ENCODE data around the gene FREM1. TPM values are rescaled to one million over a fixed set of nuclear protein-coding genes. Genes with fewer than 3 reads are reported as not detected.

Gene FREM1
- total and polyA plus RNA-seq, 5 donors = 3.8 to 8.7 (median 5.3) TPM

DNA sequence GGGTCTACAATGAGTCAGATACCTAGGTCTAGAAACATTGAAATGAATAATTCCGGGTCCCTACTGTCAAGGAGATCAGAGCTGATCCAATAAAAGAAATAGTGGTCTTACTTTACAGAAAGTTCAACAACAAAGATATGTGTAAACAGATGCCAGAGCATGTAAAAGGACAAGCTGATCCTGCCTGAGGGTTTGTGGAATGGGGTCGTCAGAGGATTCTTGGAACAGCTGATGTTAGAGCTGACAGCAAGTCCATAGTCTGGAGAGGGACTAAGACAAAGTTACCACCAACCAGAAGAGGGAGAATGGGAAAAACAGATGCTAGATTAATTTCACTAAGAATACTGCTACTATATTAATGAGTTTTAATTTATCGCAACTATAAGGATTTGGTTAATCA lies 71.5 kb downstream of the FREM1 start:
- Histone ChIP-seq H3K27ac (ENCODE audit: low read length) (no peak overlapping the region), H3K27me3 (ENCODE audit: control insufficient read depth, insufficient read depth) (no peaks in the 10 kb centered on the region), H3K4me1 (ENCODE audit: control insufficient read depth, insufficient read depth, low read length) (no peaks in the 10 kb centered on the region), H3K9me3 (ENCODE audit: control insufficient read depth, low read length) (no peaks in the 10 kb centered on the region), H3K4me3 (ENCODE audit: low read length) (no peak overlapping the region)
- ATAC-seq (no peak), DNase-seq (no peak)
- WGBS = 73% methylated on average over 3 of the region's 3 CpGs
- intact Hi-C loops (cut with DNase I) = no loop called here

DNA sequence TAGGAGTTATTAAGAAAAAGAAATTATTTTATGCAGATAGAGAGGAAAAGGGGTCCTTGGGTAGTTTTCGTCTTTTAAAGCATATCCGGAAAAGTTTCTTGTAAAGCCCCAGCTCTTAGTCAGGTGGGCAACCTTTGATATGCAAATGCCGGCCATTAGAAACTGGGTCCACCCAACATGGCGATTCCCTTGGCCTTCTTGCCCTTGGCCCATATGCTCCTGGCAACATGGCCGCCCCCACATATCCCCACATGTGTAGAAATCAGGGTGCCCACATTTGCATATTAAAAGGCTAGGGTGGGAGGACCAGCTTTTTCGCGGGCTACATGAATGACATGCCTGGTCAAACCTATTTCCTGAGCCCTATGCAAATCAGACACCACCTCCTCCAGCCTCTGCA lies 73.3 kb downstream of the FREM1 start:
- Histone ChIP-seq H3K27me3 (ENCODE audit: control insufficient read depth, insufficient read depth) (no peaks in the 10 kb centered on the region), H3K27ac (ENCODE audit: low read length) (no peak overlapping the region), H3K9me3 (ENCODE audit: control insufficient read depth, low read length) (no peaks in the 10 kb centered on the region), H3K4me1 (ENCODE audit: control insufficient read depth, insufficient read depth, low read length) (no peaks in the 10 kb centered on the region), H3K4me3 (ENCODE audit: low read length) (no peak overlapping the region)
- intact Hi-C loops (cut with DNase I) = no loop called here
- no peak for DNase-seq
- no peak for ATAC-seq
- 96% methylated on average over 7 of the region's 7 CpGs for WGBS

DNA sequence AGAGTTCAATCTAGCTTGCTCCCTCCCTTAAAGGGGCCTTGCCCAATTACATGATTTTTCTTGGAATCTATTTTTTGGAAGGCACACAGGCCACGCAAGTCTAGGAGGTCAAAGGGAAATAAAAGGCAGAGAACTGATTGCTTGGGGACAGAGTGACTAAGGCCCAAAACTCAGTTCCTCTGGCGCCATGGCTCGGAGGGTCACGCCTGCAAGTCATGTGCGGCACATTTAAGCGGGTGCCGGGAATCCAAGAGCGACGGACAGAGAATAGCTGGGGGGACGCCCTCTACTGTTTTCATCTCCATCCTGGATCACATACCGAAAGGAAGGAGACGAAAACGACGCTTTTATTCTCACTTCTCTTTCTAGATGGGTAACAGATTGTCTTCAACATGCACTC lies 78.6 kb downstream of the FREM1 start:
- no peak for ATAC-seq
- DNase-seq = no peak
- H3K4me3 ChIP-seq (ENCODE audit: low read length) = no peak overlapping the region
- no peaks in the 10 kb centered on the region for H3K9me3 ChIP-seq (ENCODE audit: control insufficient read depth, low read length)
- no peaks in the 10 kb centered on the region for H3K27me3 ChIP-seq (ENCODE audit: control insufficient read depth, insufficient read depth)
- WGBS = 94% methylated on average over 14 of the region's 14 CpGs
- no peaks in the 10 kb centered on the region for H3K4me1 ChIP-seq (ENCODE audit: control insufficient read depth, insufficient read depth, low read length)
- H3K27ac ChIP-seq (ENCODE audit: low read length) = no peak overlapping the region
- intact Hi-C loops (cut with DNase I) = no loop called here

GRCh38 chr9:14831074-14831473 lies 79.2 kb downstream of the FREM1 start:
- WGBS = 86% methylated on average over 6 of the region's 6 CpGs
- Histone ChIP-seq H3K4me1 (ENCODE audit: control insufficient read depth, insufficient read depth, low read length) (no peaks in the 10 kb centered on the region), H3K4me3 (ENCODE audit: low read length) (no peak overlapping the region), H3K27ac (ENCODE audit: low read length) (no peak overlapping the region), H3K9me3 (ENCODE audit: control insufficient read depth, low read length) (no peaks in the 10 kb centered on the region), H3K27me3 (ENCODE audit: control insufficient read depth, insufficient read depth) (no peaks in the 10 kb centered on the region)
- intact Hi-C loops (cut with DNase I) = no loop called here
- ATAC-seq = no peak
- no peak for DNase-seq

DNA sequence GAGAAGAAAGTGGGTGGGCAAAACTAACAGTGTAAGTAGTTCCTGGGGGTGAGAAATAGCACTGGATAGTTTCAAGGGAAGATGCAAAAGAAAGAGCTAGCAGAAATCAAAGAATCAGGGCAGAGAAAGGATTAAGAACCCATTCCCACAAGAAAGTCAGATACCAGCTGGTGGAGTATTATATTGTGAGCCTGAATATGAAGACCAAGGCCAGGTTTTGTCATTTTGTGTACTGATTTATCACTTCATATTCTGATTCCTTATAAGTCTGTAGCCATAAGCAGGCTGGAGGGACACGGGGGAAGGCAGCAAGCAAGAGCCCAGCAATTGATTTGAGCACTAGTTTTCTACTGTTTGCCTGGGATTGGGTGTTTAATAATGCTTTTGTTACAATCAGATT lies 80.2 kb downstream of the FREM1 start:
- 79% methylated on average over 1 of the region's 1 CpG for WGBS
- Histone ChIP-seq H3K4me1 (ENCODE audit: control insufficient read depth, insufficient read depth, low read length) (no peaks in the 10 kb centered on the region), H3K4me3 (ENCODE audit: low read length) (no peak overlapping the region), H3K27ac (ENCODE audit: low read length) (no peak overlapping the region), H3K27me3 (ENCODE audit: control insufficient read depth, insufficient read depth) (no peaks in the 10 kb centered on the region), H3K9me3 (ENCODE audit: control insufficient read depth, low read length) (no peaks in the 10 kb centered on the region)
- intact Hi-C loops (cut with DNase I) = no loop called here
- no peak for ATAC-seq
- DNase-seq = no peak

- ATAC-seq = no peak
- intact Hi-C loops (cut with DNase I) = no loop called here
Observed at GRCh38 chr9:14829204-14829603, 81.0 kb downstream of the FREM1 start.

GRCh38 chr9:14827805-14828204 lies 82.4 kb downstream of the FREM1 start:
- intact Hi-C loops (cut with DNase I) = no loop called here
- ATAC-seq = no peak

More at GRCh38 chr9:14829204-14829603, 81.0 kb downstream of the FREM1 start:
- H3K27me3 ChIP-seq (ENCODE audit: control insufficient read depth, insufficient read depth) = no peaks in the 10 kb centered on the region
- H3K4me3 ChIP-seq (ENCODE audit: low read length) = no peak overlapping the region
- DNase-seq = no peak
- H3K9me3 ChIP-seq (ENCODE audit: control insufficient read depth, low read length) = no peaks in the 10 kb centered on the region
- H3K4me1 ChIP-seq (ENCODE audit: control insufficient read depth, insufficient read depth, low read length) = no peaks in the 10 kb centered on the region
- H3K27ac ChIP-seq (ENCODE audit: low read length) = no peak overlapping the region

GRCh38 chr9:14824481-14824880 lies 85.7 kb downstream of the FREM1 start:
- DNase-seq = no peak
- WGBS = 88% methylated on average over 1 of the region's 1 CpG
- intact Hi-C loops (cut with DNase I) = no loop called here
- no peaks in the 10 kb centered on the region for H3K9me3 ChIP-seq (ENCODE audit: control insufficient read depth, low read length)
- H3K4me1 ChIP-seq (ENCODE audit: control insufficient read depth, insufficient read depth, low read length) = no peaks in the 10 kb centered on the region
- no peaks in the 10 kb centered on the region for H3K27me3 ChIP-seq (ENCODE audit: control insufficient read depth, insufficient read depth)
- H3K27ac ChIP-seq (ENCODE audit: low read length) = no peak overlapping the region
- no peak for ATAC-seq
- no peak overlapping the region for H3K4me3 ChIP-seq (ENCODE audit: low read length)

More at GRCh38 chr9:14827805-14828204, 82.4 kb downstream of the FREM1 start:
- Histone ChIP-seq H3K9me3 (ENCODE audit: control insufficient read depth, low read length) (no peaks in the 10 kb centered on the region), H3K27me3 (ENCODE audit: control insufficient read depth, insufficient read depth) (no peaks in the 10 kb centered on the region), H3K4me3 (ENCODE audit: low read length) (no peak overlapping the region), H3K4me1 (ENCODE audit: control insufficient read depth, insufficient read depth, low read length) (no peaks in the 10 kb centered on the region), H3K27ac (ENCODE audit: low read length) (no peak overlapping the region)
- no peak for DNase-seq
- 91% methylated on average over 3 of the region's 3 CpGs for WGBS

DNA sequence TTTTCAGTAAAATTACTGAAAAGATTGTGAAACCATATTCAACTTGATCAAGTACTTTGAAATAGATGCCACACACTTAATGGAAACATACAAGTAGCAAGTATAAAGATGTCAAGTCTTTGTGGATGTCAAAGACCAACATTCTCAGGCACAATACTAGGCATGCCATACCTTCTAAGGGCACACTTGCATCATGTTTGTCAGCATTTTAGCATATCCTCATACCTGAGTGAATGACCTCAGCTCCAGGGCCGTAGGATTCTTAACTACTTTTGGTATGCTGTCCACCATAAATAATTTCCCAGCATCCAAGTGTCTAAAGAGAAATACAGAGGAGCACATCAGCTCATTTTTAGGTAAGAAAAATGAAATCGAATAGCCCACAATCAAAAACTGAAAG lies 86.4 kb downstream of the FREM1 start:
- 90% methylated on average over 2 of the region's 2 CpGs for WGBS
- intact Hi-C loops (cut with DNase I) = no loop called here

DNA sequence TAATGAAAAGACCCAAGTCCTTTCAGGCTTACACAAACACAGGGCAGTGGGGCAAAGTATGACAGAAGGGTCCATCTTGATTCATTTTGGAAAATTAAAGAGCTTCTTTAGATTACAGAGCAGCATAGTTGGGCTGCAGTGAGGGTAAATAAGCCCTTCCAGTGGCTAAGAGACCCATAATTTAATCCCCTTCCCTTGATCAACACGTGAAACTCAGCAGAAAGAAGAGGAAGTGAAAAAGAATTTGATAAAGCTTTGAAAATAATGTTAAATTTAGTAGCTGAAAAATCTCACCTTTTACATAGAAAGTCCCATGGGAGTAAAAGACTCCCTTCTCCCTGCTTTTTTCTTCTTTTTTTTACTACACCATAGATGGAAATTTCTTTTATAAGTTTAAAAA lies 87.6 kb downstream of the FREM1 start:
- no peak for ATAC-seq
- DNase-seq = no peak
- no peaks in the 10 kb centered on the region for H3K4me1 ChIP-seq (ENCODE audit: control insufficient read depth, insufficient read depth, low read length)
- H3K4me3 ChIP-seq (ENCODE audit: low read length) = no peak overlapping the region
- WGBS = 65% methylated on average over 1 of the region's 1 CpG
- H3K27me3 ChIP-seq (ENCODE audit: control insufficient read depth, insufficient read depth) = no peaks in the 10 kb centered on the region
- no peak overlapping the region for H3K27ac ChIP-seq (ENCODE audit: low read length)
- intact Hi-C loops (cut with DNase I) = no loop called here
- no peaks in the 10 kb centered on the region for H3K9me3 ChIP-seq (ENCODE audit: control insufficient read depth, low read length)

More for the DNA sequence above, 86.4 kb downstream of the FREM1 start:
- ATAC-seq (no peak), DNase-seq (no peak)
- H3K4me1 ChIP-seq (ENCODE audit: control insufficient read depth, insufficient read depth, low read length) = no peaks in the 10 kb centered on the region
- H3K27ac ChIP-seq (ENCODE audit: low read length) = no peak overlapping the region
- no peaks in the 10 kb centered on the region for H3K27me3 ChIP-seq (ENCODE audit: control insufficient read depth, insufficient read depth)
- H3K4me3 ChIP-seq (ENCODE audit: low read length) = no peak overlapping the region
- H3K9me3 ChIP-seq (ENCODE audit: control insufficient read depth, low read length) = no peaks in the 10 kb centered on the region

DNA sequence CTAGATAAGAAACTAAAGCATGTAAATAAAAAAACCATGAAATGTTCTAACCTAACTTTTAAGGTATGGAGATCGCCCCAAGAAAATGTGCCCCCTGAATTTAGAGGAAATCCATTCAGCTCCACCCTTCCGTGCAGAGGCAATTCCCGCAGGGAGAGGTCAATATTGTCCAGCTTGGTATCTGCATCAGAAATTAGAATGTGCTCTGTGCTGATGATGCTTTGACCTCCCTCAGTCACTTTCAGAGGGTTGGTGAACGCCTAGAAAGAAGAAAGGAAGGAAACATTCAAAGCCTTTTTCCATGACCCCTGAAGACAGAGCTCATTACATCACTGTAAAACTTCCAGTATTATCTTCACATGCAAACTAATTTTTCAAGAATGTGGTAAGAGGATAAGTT lies 91.0 kb downstream of the FREM1 start:
- Histone ChIP-seq H3K4me3 (ENCODE audit: low read length) (no peak overlapping the region), H3K27ac (ENCODE audit: low read length) (no peak overlapping the region), H3K4me1 (ENCODE audit: control insufficient read depth, insufficient read depth, low read length) (no peaks in the 10 kb centered on the region), H3K27me3 (ENCODE audit: control insufficient read depth, insufficient read depth) (no peaks in the 10 kb centered on the region), H3K9me3 (ENCODE audit: control insufficient read depth, low read length) (no peaks in the 10 kb centered on the region)
- intact Hi-C loops (cut with DNase I) = no loop called here
- DNase-seq = no peak
- 70% methylated on average over 4 of the region's 4 CpGs for WGBS
- ATAC-seq = no peak

DNA sequence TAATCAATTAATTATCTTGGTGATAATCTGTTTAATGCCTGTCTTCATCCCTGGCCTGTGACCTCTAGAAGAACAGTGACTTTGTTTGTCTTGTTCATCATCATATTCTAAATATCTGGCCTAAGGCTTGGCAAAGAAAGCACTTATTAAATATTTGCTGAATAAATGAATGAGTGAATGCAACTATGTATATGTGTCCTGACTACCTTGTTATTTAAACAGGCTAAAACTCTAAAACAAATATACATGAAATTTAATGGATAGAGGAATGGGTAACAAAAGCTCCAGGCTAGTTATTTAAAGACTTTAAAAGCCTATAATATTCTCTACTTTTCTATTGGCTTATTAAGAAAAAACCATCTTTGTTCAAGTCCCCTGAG lies 96.0 kb downstream of the FREM1 start:
- intact Hi-C loops (cut with DNase I) = no loop called here
- Histone ChIP-seq H3K9me3 (ENCODE audit: control insufficient read depth, low read length) (no peaks in the 10 kb centered on the region), H3K27ac (ENCODE audit: low read length) (no peak overlapping the region), H3K27me3 (ENCODE audit: control insufficient read depth, insufficient read depth) (no peaks in the 10 kb centered on the region), H3K4me3 (ENCODE audit: low read length) (no peak overlapping the region), H3K4me1 (ENCODE audit: control insufficient read depth, insufficient read depth, low read length) (no peaks in the 10 kb centered on the region)
- DNase-seq = no peak
- ATAC-seq = no peak

Measured in right cardiac atrium (tissue), 5 donors.